Activated gamma-delta T cell treated with anti-CD3 and anti-CD28 coated beads, Interleukin-2, amount 50 U/mL, for 16 hours (primary cell): ENCODE measurements around the gene CDK5RAP2.
"Not testable (repeated sequence)": the region's sequence is repeated elsewhere in the genome, so short reads cannot be mapped to it uniquely, and the experiment has no call there.

Experiments
- DNase-seq: peaks from one replicate; pipeline ENCODE4 v3.0.0-alpha.2; 2020; ENCODE audit warnings: low read depth

The CDK5RAP2 gene

GRCh38 chr9:120513825-120514396 lies 66.1 kb downstream of the CDK5RAP2 start:
- no peak for DNase-seq

- DNase-seq: no peak
These were observed 69.2 kb downstream of the CDK5RAP2 start for GRCh38 chr9:120510816-120511215.

GRCh38 chr9:120507936-120508510 lies 71.9 kb downstream of the CDK5RAP2 start:
- no peak for DNase-seq

- no peak for DNase-seq
These were observed 74.8 kb downstream of the CDK5RAP2 start for GRCh38 chr9:120505186-120505585.

GRCh38 chr9:120500733-120501132 lies 79.2 kb downstream of the CDK5RAP2 start:
- no peak for DNase-seq

GRCh38 chr9:120497865-120498264 lies 82.1 kb downstream of the CDK5RAP2 start:
- not testable (repeated sequence) for DNase-seq

- DNase-seq: not testable (repeated sequence)
These were observed 83.5 kb downstream of the CDK5RAP2 start for GRCh38 chr9:120496438-120496837.

GRCh38 chr9:120490888-120491595 lies 88.9 kb downstream of the CDK5RAP2 start:
- DNase-seq: no peak

GRCh38 chr9:120486835-120487234 lies 93.1 kb downstream of the CDK5RAP2 start:
- no peak for DNase-seq

- no peak for DNase-seq
These were observed 93.6 kb downstream of the CDK5RAP2 start for GRCh38 chr9:120486347-120486746.

- no peak for DNase-seq
These were observed 94.2 kb downstream of the CDK5RAP2 start for GRCh38 chr9:120485788-120486187.

- no peak for DNase-seq
These were observed 95.8 kb downstream of the CDK5RAP2 start for GRCh38 chr9:120484162-120484561.

- no peak for DNase-seq
These were observed 97.4 kb downstream of the CDK5RAP2 start for GRCh38 chr9:120482424-120483186.

- no peak for DNase-seq
These were observed 98.1 kb downstream of the CDK5RAP2 start for GRCh38 chr9:120481846-120482245.

- DNase-seq: no peak
These were observed 98.7 kb downstream of the CDK5RAP2 start for GRCh38 chr9:120481248-120481647.

- DNase-seq: no peak
These were observed 99.3 kb downstream of the CDK5RAP2 start for GRCh38 chr9:120480707-120481106.

- DNase-seq: no peak
These were observed 101.8 kb downstream of the CDK5RAP2 start for GRCh38 chr9:120478208-120478607.

GRCh38 chr9:120477534-120478001 lies 102.4 kb downstream of the CDK5RAP2 start:
- DNase-seq: no peak

GRCh38 chr9:120475341-120475740 lies 104.6 kb downstream of the CDK5RAP2 start:
- DNase-seq: no peak

GRCh38 chr9:120474591-120475243 lies 105.2 kb downstream of the CDK5RAP2 start:
- DNase-seq: no peak

GRCh38 chr9:120473608-120474007 lies 106.4 kb downstream of the CDK5RAP2 start:
- no peak for DNase-seq
